Mucosa of rectum (tissue), 2 donors: ENCODE results near the gene BTBD9.
"Not testable (repeated sequence)": the region's sequence is repeated elsewhere in the genome, so short reads cannot be mapped to it uniquely, and the experiment has no call there.

Experiments
- H3K27ac ChIP-seq, 2 donors: one replicate each; pipeline ENCODE4 v1.7.0; 2013; ENCODE audit warnings: inconsistent platforms in 2 of 2, low read depth in 2 of 2, low read length in 2 of 2
- H3K27me3 ChIP-seq, 2 donors: one replicate each; pipeline ENCODE4 v1.7.0; 2013; ENCODE audit warnings: low read length in 2 of 2; ENCODE audit not compliant: control insufficient read depth in 2 of 2, insufficient read depth in 2 of 2
- H3K36me3 ChIP-seq, 2 donors: one replicate each; pipeline ENCODE4 v1.7.0; 2013; ENCODE audit warnings: low read length in 2 of 2; ENCODE audit not compliant: control insufficient read depth in 2 of 2, insufficient read depth in 2 of 2
- H3K4me1 ChIP-seq, 2 donors: one replicate each; pipeline ENCODE4 v1.7.0; 2013; ENCODE audit warnings: low read length in 2 of 2, mild to moderate bottlenecking in 1 of 2; ENCODE audit not compliant: control insufficient read depth in 2 of 2, insufficient read depth in 2 of 2
- H3K4me3 ChIP-seq, 2 donors: one replicate each; pipeline ENCODE4 v1.7.0; 2013; ENCODE audit warnings: low read length in 2 of 2
- H3K9ac ChIP-seq, 2 donors: one replicate each; pipeline ENCODE4 v1.7.0; 2013; ENCODE audit warnings: low read length in 2 of 2, low read depth in 1 of 2, mild to moderate bottlenecking in 1 of 2
- H3K9me3 ChIP-seq, 2 donors: one replicate each; pipeline ENCODE4 v1.7.0; 2013; ENCODE audit warnings: low read length in 2 of 2; ENCODE audit not compliant: control insufficient read depth in 2 of 2
- donor health status: healthy.
- donor health status: Normal muscosa, but diverticular disease.

The BTBD9 gene

DNA sequence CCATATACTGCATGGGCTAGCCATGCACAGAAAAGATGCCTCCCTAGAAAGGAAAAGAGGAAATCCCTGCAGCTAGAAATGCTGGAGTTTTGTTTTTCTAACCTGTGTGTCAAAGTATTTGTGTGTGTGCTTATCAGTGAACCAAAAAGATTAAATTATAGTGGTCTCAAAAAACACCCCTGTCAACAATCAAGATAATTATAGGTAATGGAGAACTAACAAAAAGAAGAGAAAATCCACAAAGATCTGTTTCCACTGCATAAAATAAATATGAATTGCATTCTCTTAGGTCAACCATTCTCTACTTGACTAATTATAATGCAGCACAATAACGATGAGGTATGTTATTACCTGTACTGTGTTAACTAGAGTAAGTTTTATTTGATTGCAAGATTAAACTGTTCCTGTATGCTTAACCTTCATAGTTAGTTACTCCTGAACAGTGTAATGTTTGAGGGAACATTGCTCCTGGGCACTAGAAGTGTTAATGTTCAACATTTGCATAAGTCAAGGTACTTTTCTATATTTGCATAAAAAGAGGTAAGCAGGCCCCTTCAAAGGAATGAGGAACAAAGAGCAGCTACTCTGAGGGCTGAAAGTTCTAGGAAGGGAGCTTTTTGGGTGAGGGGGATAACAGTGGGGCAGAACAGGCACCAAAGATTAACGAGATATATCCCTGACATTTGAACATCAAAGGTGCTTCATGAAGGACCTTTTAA lies 212.1 kb downstream of the BTBD9 start:
- no peak overlapping the region for H3K4me3 ChIP-seq
- no peaks in the 10 kb centered on the region for H3K27me3 ChIP-seq
- no peak overlapping the region for H3K27ac ChIP-seq
- H3K9me3 ChIP-seq = no peaks in the 10 kb centered on the region
- H3K9ac ChIP-seq = no peak overlapping the region
- H3K36me3 ChIP-seq = no peaks in the 10 kb centered on the region
- H3K4me1 ChIP-seq = no peaks in the 10 kb centered on the region

- not testable (repeated sequence) for H3K27ac ChIP-seq, H3K9me3 ChIP-seq, H3K9ac ChIP-seq, H3K27me3 ChIP-seq, H3K4me1 ChIP-seq, H3K4me3 ChIP-seq, H3K36me3 ChIP-seq
Measured at GRCh38 chr6:38425788-38426488, 213.8 kb downstream of the BTBD9 start.

- Histone ChIP-seq H3K9me3 (no peaks in the 10 kb centered on the region), H3K27me3 (no peaks in the 10 kb centered on the region), H3K4me3 (no peak overlapping the region), H3K27ac (no peak overlapping the region), H3K36me3 (no peaks in the 10 kb centered on the region), H3K4me1 (no peaks in the 10 kb centered on the region), H3K9ac (no peak overlapping the region)
Measured at GRCh38 chr6:38423746-38424145, 216.0 kb downstream of the BTBD9 start.

GRCh38 chr6:38420207-38420606 lies 219.5 kb downstream of the BTBD9 start:
- no peaks in the 10 kb centered on the region for H3K27me3 ChIP-seq
- no peak overlapping the region for H3K27ac ChIP-seq
- H3K9me3 ChIP-seq = no peaks in the 10 kb centered on the region
- no peaks in the 10 kb centered on the region for H3K36me3 ChIP-seq
- no peak overlapping the region for H3K4me3 ChIP-seq
- no peaks in the 10 kb centered on the region for H3K4me1 ChIP-seq
- H3K9ac ChIP-seq = no peak overlapping the region

GRCh38 chr6:38417521-38417920 lies 222.2 kb downstream of the BTBD9 start:
- no peak overlapping the region for H3K27ac ChIP-seq
- no peaks in the 10 kb centered on the region for H3K4me1 ChIP-seq
- no peak overlapping the region for H3K9ac ChIP-seq
- H3K27me3 ChIP-seq = no peaks in the 10 kb centered on the region
- no peak overlapping the region for H3K4me3 ChIP-seq
- no peaks in the 10 kb centered on the region for H3K9me3 ChIP-seq
- no peaks in the 10 kb centered on the region for H3K36me3 ChIP-seq

- Histone ChIP-seq H3K4me1 (no peaks in the 10 kb centered on the region), H3K27me3 (no peaks in the 10 kb centered on the region), H3K4me3 (no peak overlapping the region), H3K27ac (no peak overlapping the region), H3K9me3 (no peaks in the 10 kb centered on the region), H3K9ac (no peak overlapping the region), H3K36me3 (no peaks in the 10 kb centered on the region)
Measured at GRCh38 chr6:38415231-38416005, 224.3 kb downstream of the BTBD9 start.

DNA sequence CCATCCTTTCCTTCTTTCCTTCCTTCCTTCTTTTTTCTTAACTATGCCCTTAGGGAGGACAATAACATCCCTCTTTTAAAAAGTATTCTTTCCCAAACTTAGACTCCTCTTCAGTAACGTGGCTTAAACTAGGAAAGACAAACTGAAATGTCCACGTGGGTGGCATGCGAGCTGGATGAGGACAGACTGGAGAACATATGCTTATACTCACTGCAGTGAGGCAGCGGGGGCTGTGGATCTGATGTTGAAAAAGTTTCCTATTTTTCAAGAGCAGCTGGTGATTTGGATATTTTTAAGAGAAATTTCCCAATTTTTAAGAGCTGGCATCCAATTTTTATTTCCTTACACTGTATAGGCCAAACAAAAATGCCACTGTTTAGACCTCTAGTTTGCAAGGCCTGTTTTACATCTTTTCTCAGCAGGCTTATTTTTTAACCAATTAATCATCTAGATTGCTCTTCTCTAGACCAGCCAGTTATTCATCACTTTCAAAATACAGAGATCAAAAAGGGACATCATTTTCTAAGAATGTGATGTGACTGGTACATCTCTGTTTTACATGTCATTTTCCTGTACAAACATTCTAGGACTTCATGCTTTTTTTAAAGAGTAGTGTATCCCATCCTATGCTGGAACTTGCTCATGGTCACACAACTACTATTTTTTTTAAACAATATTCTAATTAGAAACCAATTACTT lies 226.5 kb downstream of the BTBD9 start:
- Histone ChIP-seq H3K27me3 (no peaks in the 10 kb centered on the region), H3K27ac (no peak overlapping the region), H3K36me3 (no peaks in the 10 kb centered on the region), H3K9ac (no peak overlapping the region), H3K9me3 (no peaks in the 10 kb centered on the region), H3K4me1 (no peaks in the 10 kb centered on the region), H3K4me3 (no peak overlapping the region)

GRCh38 chr6:38407192-38407591 lies 232.5 kb downstream of the BTBD9 start:
- H3K27ac ChIP-seq = no peak overlapping the region
- H3K27me3 ChIP-seq = no peaks in the 10 kb centered on the region
- no peak overlapping the region for H3K4me3 ChIP-seq
- peaks cover 0 to 5% of the 10 kb centered on the region in 2 donors for H3K4me1 ChIP-seq
- H3K9ac ChIP-seq = no peak overlapping the region
- H3K36me3 ChIP-seq = no peaks in the 10 kb centered on the region
- no peaks in the 10 kb centered on the region for H3K9me3 ChIP-seq

- Histone ChIP-seq H3K4me1 (peaks cover 0 to 5% of the 10 kb centered on the region in 2 donors), H3K4me3 (no peak overlapping the region), H3K36me3 (no peaks in the 10 kb centered on the region), H3K27me3 (no peaks in the 10 kb centered on the region), H3K27ac (no peak overlapping the region), H3K9me3 (no peaks in the 10 kb centered on the region), H3K9ac (no peak overlapping the region)
Measured at GRCh38 chr6:38406096-38406495, 233.6 kb downstream of the BTBD9 start.
